SK-N-SH treated with all-trans-retinoic acid at 6 μM for 48 hours (cell line): ENCODE data around the gene PLAAT3.

Experiments
- ARNTL ChIP-seq: fragments of 450-650 bp; formaldehyde crosslinking; IDR thresholded peaks from 2 replicates; pipeline ENCODE4 v1.5.0; 2020; ENCODE audit warnings: low read depth, mild to moderate bottlenecking, moderate library complexity, borderline replicate concordance
- BACH2 ChIP-seq: fragments of 250-450 bp; sonication (Bioruptor Pico); IDR thresholded peaks from 2 replicates; pipeline ENCODE4 v1.9.0; 2021; ENCODE audit warnings: mild to moderate bottlenecking, borderline replicate concordance
- GLIS3 ChIP-seq: fragments of 250-450 bp; sonication (Bioruptor Pico); IDR thresholded peaks from 2 replicates; pipeline ENCODE4 v1.5.0; 2020; ENCODE audit warnings: mild to moderate bottlenecking, moderate library complexity
- ISL1 ChIP-seq: fragments of 250-450 bp; sonication (Bioruptor Pico); IDR thresholded peaks from 2 replicates; pipeline ENCODE4 v2.1.2; 2022; ENCODE audit warnings: mild to moderate bottlenecking, moderate library complexity
- PATZ1 ChIP-seq: fragments of 250-450 bp; sonication (Bioruptor Pico); IDR thresholded peaks from 2 replicates; pipeline ENCODE4 v1.8.0; 2020; ENCODE audit warnings: mild to moderate bottlenecking, moderate library complexity, borderline replicate concordance
- PPARA ChIP-seq: fragments of 250-450 bp; sonication (Bioruptor Pico); IDR thresholded peaks from 2 replicates; pipeline ENCODE4 v1.5.0; 2020; ENCODE audit warnings: mild to moderate bottlenecking, borderline replicate concordance
- TCF4 ChIP-seq: fragments of 250-450 bp; sonication (Bioruptor Pico); IDR thresholded peaks from 2 replicates; pipeline ENCODE4 v1.8.0; 2021; ENCODE audit warnings: mild to moderate bottlenecking, moderate library complexity, borderline replicate concordance
- ZFP3 ChIP-seq: fragments of 250-450 bp; sonication (Bioruptor Pico); IDR thresholded peaks from 2 replicates; pipeline ENCODE4 v1.5.0; 2020; ENCODE audit warnings: mild to moderate bottlenecking, moderate library complexity
- ZFP30 ChIP-seq: fragments of 450-650 bp; formaldehyde crosslinking; IDR thresholded peaks from 2 replicates; pipeline ENCODE4 v1.5.0; 2022; ENCODE audit warnings: mild to moderate bottlenecking, moderate library complexity
- ZNF565 ChIP-seq: fragments of 450-650 bp; formaldehyde crosslinking; conservative IDR thresholded peaks from 2 replicates; pipeline ENCODE4 v1.5.0; 2020; ENCODE audit warnings: low read depth, mild to moderate bottlenecking, moderate library complexity

- TF ChIP-seq ARNTL (CRISPR knock-in tag) (no peak), ZFP3 (CRISPR knock-in tag) (no peak), ISL1 (CRISPR knock-in tag) (no peak), GLIS3 (CRISPR knock-in tag) (no peak), ZNF565 (CRISPR knock-in tag) (no peak), PATZ1 (CRISPR knock-in tag) (no peak), PPARA (CRISPR knock-in tag) (no peak), ZFP30 (no peak), TCF4 (CRISPR knock-in tag) (no peak), BACH2 (CRISPR knock-in tag) (no peak)
Observed at GRCh38 chr11:63530021-63530420, 84.2 kb downstream of the PLAAT3 start.
